H1 (cell line): ENCODE data around the gene COPZ2. TPM values are rescaled to one million over a fixed set of nuclear protein-coding genes. Genes with fewer than 3 reads are reported as not detected.

Source experiments
- CTCF ChIA-PET: fragments of 300-600 bp; sonication (Branson Sonifier 250); formaldehyde crosslinking; loops from one replicate; lab custom pipeline; 2021; ENCODE audit not compliant: partially characterized antibody; lab: Charles Lee
- POLR2A ChIA-PET: fragments of 300-600 bp; sonication (Branson Sonifier 250); formaldehyde crosslinking; loops from one replicate; lab custom pipeline; 2021; ENCODE audit warnings: inconsistent platforms; ENCODE audit not compliant: partially characterized antibody; lab: Charles Lee
- DNase-seq, 2 experiments: peaks; one replicate each; pipeline versions ENCODE4 v3.0.0 to v3.0.0-alpha.2; 2010 to 2022; ENCODE audit warnings: low spot score in 2 of 2, low read depth in 1 of 2, mixed read lengths in 1 of 2
- FAIRE-seq: peaks from 2 replicates; lab custom pipeline; 2011; peaks lifted over from hg19 to GRCh38; lab: Jason Lieb, UNC
- H2AFZ ChIP-seq: 2 replicates; pipeline ENCODE4 v1.8.1; 2012; ENCODE audit warnings: low read length, inconsistent platforms
- H2AK5ac ChIP-seq: 2 replicates; pipeline ENCODE4 v1.6.1; 2013; ENCODE audit warnings: low read depth, low read length
- H2BK120ac ChIP-seq: replicated peaks from 2 replicates; pipeline ENCODE3; 2013; ENCODE audit warnings: low read depth, low read length, inconsistent platforms
- H2BK12ac ChIP-seq: 2 replicates; pipeline ENCODE4 v1.6.1; 2013; ENCODE audit warnings: low read depth, low read length
- H2BK15ac ChIP-seq: 2 replicates; pipeline ENCODE4 v1.6.1; 2013; ENCODE audit warnings: low read length
- H2BK20ac ChIP-seq: 2 replicates; pipeline ENCODE4 v1.6.1; 2013; ENCODE audit warnings: low read length
- H2BK5ac ChIP-seq: 2 replicates; pipeline ENCODE4 v1.6.1; 2013; ENCODE audit warnings: low read depth, low read length
- H3K14ac ChIP-seq: 2 replicates; pipeline ENCODE4 v1.6.1; 2013; ENCODE audit warnings: inconsistent platforms; ENCODE audit not compliant: insufficient read length
- H3K18ac ChIP-seq: 2 replicates; pipeline ENCODE4 v1.6.1; 2013; ENCODE audit warnings: low read length; ENCODE audit errors: extremely low read depth
- H3K23ac ChIP-seq: 2 replicates; pipeline ENCODE4 v1.6.1; 2013; ENCODE audit warnings: inconsistent platforms; ENCODE audit not compliant: insufficient read length
- H3K23me2 ChIP-seq: 2 replicates; pipeline ENCODE4 v1.6.1; 2013; ENCODE audit warnings: low read depth, low read length
- H3K27ac ChIP-seq: 2 replicates; pipeline ENCODE4 v1.6.1; 2011; ENCODE audit warnings: low read depth, low read length, inconsistent platforms
- H3K27me3 ChIP-seq, 4 experiments: replicated peaks in 1 of 4; 1 replicate in 1 of 4; 2 replicates in 3 of 4; pipeline versions ENCODE4 v1.6.1 to v1.8.1; 2011 to 2013; ENCODE audit warnings: low read length in 3 of 4, mild to moderate bottlenecking in 3 of 4, inconsistent platforms in 2 of 4, mixed read lengths in 2 of 4, moderate library complexity in 1 of 4; ENCODE audit not compliant: control insufficient read depth in 3 of 4, insufficient read depth in 3 of 4; ENCODE audit errors: extremely low read depth in 1 of 4
- H3K36me3 ChIP-seq, 4 experiments: 2 replicates each; pipeline versions ENCODE4 v1.6.1 to v1.8.1; 2011 to 2013; ENCODE audit warnings: mild to moderate bottlenecking in 4 of 4, low read length in 3 of 4, moderate library complexity in 2 of 4, control low read depth in 1 of 4, inconsistent platforms in 1 of 4; ENCODE audit not compliant: insufficient read depth in 4 of 4, control insufficient read depth in 2 of 4
- H3K4ac ChIP-seq: replicated peaks from 2 replicates; pipeline ENCODE3; 2013; ENCODE audit warnings: low read length, low read depth, mixed read lengths, inconsistent platforms; ENCODE audit not compliant: insufficient read length
- H3K4me1 ChIP-seq, 4 experiments: replicated peaks in 1 of 4; 1 replicate in 1 of 4; 2 replicates in 3 of 4; pipeline versions ENCODE4 v1.6.1 to v1.8.1; 2011 to 2013; ENCODE audit warnings: low read length in 3 of 4, inconsistent platforms in 2 of 4, mixed read lengths in 1 of 4; ENCODE audit not compliant: insufficient read depth in 4 of 4, control insufficient read depth in 3 of 4
- H3K4me2 ChIP-seq, 2 experiments: 2 replicates each; pipeline versions ENCODE4 v1.6.1 to v1.8.1; 2011 to 2013; ENCODE audit warnings: low read depth in 2 of 2, low read length in 2 of 2, control low read depth in 1 of 2, inconsistent platforms in 1 of 2, mild to moderate bottlenecking in 1 of 2; ENCODE audit not compliant: insufficient read depth in 1 of 2
- H3K4me3 ChIP-seq, 4 experiments: fragments of 200-600, 300-600 bp in 1 of 4; sonication (generic), shearing (Covaris generic), sonication (Bioruptor Twin) in 1 of 4; 2 replicates each; pipeline versions ENCODE4 v1.5.1 to v1.8.1; 2011 to 2016; ENCODE audit warnings: low read length in 4 of 4, low read depth in 3 of 4, control low read depth in 2 of 4, inconsistent platforms in 2 of 4, mild to moderate bottlenecking in 2 of 4, mixed read lengths in 1 of 4, moderate library complexity in 1 of 4; ENCODE audit not compliant: insufficient read depth in 2 of 4; ENCODE audit errors: extremely low read depth in 1 of 4
- H3K56ac ChIP-seq: replicated peaks from 2 replicates; pipeline ENCODE3; 2013; ENCODE audit warnings: low read depth, mild to moderate bottlenecking, mixed read lengths, low read length, inconsistent platforms; ENCODE audit not compliant: insufficient read length
- H3K79me1 ChIP-seq: 2 replicates; pipeline ENCODE4 v1.6.1; 2013; ENCODE audit warnings: low read depth, low read length, control low read depth
- H3K79me2 ChIP-seq, 2 experiments: 2 replicates each; pipeline versions ENCODE4 v1.6.1 to v1.8.1; 2012 to 2013; ENCODE audit warnings: low read length in 2 of 2, mild to moderate bottlenecking in 2 of 2, inconsistent platforms in 1 of 2; ENCODE audit not compliant: insufficient read depth in 2 of 2, control insufficient read depth in 1 of 2
- H3K9ac ChIP-seq, 4 experiments: replicated peaks in 1 of 4; 1 replicate in 1 of 4; 2 replicates in 3 of 4; pipeline versions ENCODE4 v1.6.1 to v1.8.1; 2011 to 2013; ENCODE audit warnings: low read depth in 3 of 4, low read length in 3 of 4, control low read depth in 2 of 4, mild to moderate bottlenecking in 2 of 4, moderate library complexity in 2 of 4, inconsistent platforms in 1 of 4; ENCODE audit errors: extremely low read depth in 1 of 4
- H3K9me3 ChIP-seq, 2 experiments: 2 replicates each; pipeline versions ENCODE4 v1.6.1 to v1.8.1; 2012 to 2013; ENCODE audit warnings: mild to moderate bottlenecking in 2 of 2, moderate library complexity in 2 of 2, control low read depth in 1 of 2, inconsistent platforms in 1 of 2, low read depth in 1 of 2, low read length in 1 of 2, mixed read lengths in 1 of 2; ENCODE audit not compliant: insufficient read depth in 2 of 2
- H4K20me1 ChIP-seq, 2 experiments: replicated peaks in 1 of 2; 2 replicates each; pipeline versions ENCODE3 to v1.8.1; 2011 to 2013; ENCODE audit warnings: inconsistent platforms in 2 of 2, low read length in 2 of 2, mild to moderate bottlenecking in 1 of 2; ENCODE audit not compliant: insufficient read depth in 2 of 2, control insufficient read depth in 1 of 2
- H4K5ac ChIP-seq: 2 replicates; pipeline ENCODE4 v1.6.1; 2013; ENCODE audit warnings: low read length, low read depth, mixed read lengths, inconsistent platforms; ENCODE audit not compliant: insufficient read length
- H4K8ac ChIP-seq: 2 replicates; pipeline ENCODE4 v1.8.0; 2013; ENCODE audit warnings: mild to moderate bottlenecking, moderate library complexity, low read length, inconsistent platforms; ENCODE audit not compliant: insufficient read depth; ENCODE audit errors: extremely low read depth
- H4K91ac ChIP-seq: replicated peaks from 2 replicates; pipeline ENCODE3; 2013; ENCODE audit warnings: low read length, mixed read lengths, inconsistent platforms; ENCODE audit not compliant: insufficient read length
- ATF2 ChIP-seq: IDR thresholded peaks from 2 replicates; pipeline ENCODE4 v1.6.1; 2012; ENCODE audit warnings: low read length, inconsistent platforms
- BRCA1 ChIP-seq: IDR thresholded peaks from 2 replicates; pipeline ENCODE4 v1.6.1; 2012; ENCODE audit warnings: low read depth, low read length, improper control_type of control experiment
- CREB1 ChIP-seq: IDR thresholded peaks from 2 replicates; pipeline ENCODE4 v1.6.1; 2012; ENCODE audit warnings: inconsistent platforms
- E2F6 ChIP-seq: IDR thresholded peaks from 2 replicates; pipeline ENCODE4 v1.6.1; 2012; ENCODE audit warnings: inconsistent platforms
- HDAC2 ChIP-seq, 2 experiments: fragments of 300-600 bp in 1 of 2; sonication (generic) in 1 of 2; IDR thresholded peaks; 2 replicates each; pipeline ENCODE4 v1.6.1; 2011 to 2012; ENCODE audit warnings: low read depth in 2 of 2, low read length in 2 of 2, mild to moderate bottlenecking in 2 of 2, moderate library complexity in 2 of 2, borderline replicate concordance in 1 of 2, inconsistent platforms in 1 of 2
- MAX ChIP-seq: IDR thresholded peaks from 2 replicates; pipeline ENCODE4 v1.6.1; 2012; ENCODE audit warnings: inconsistent platforms
- POLR2A ChIP-seq, 2 experiments: IDR thresholded peaks; 1 replicate in 1 of 2; 2 replicates in 1 of 2; pipeline ENCODE4 v1.6.1; 2011; ENCODE audit warnings: low read depth in 2 of 2, low read length in 2 of 2, mild to moderate bottlenecking in 2 of 2; ENCODE audit errors: control extremely low read depth in 1 of 2
- SIN3A ChIP-seq, 2 experiments: IDR thresholded peaks in 1 of 2; conservative IDR thresholded peaks in 1 of 2; 2 replicates each; pipeline ENCODE4 v1.6.1; 2011 to 2012; ENCODE audit warnings: low read length in 2 of 2, improper control_type of control experiment in 1 of 2, low read depth in 1 of 2, mild to moderate bottlenecking in 1 of 2
- SRF ChIP-seq: IDR thresholded peaks from 2 replicates; pipeline ENCODE4 v1.6.1; 2011; ENCODE audit warnings: mild to moderate bottlenecking, low read depth, low read length, moderate library complexity
- WGBS, 2 experiments: shearing (Covaris generic) in 1 of 2; methylation state at CpG; one replicate each; pipeline versions ENCODE4 v1.1.6 to v1.1.7; 2013 to 2015; ENCODE audit warnings: low lambda C conversion rate in 2 of 2, mixed read lengths in 2 of 2, inconsistent platforms in 1 of 2, low coverage in 1 of 2, missing lambda C conversion rate in 1 of 2; ENCODE audit not compliant: insufficient replicate concordance in 2 of 2, insufficient coverage in 1 of 2, insufficient read length in 1 of 2; ENCODE audit errors: extremely low coverage in 1 of 2, missing lambda C conversion rate in 1 of 2; 5-methylcytosine and 5-hydroxymethylcytosine counted together
- polyA plus RNA-seq, 7 experiments: library from polyadenylated mRNA; depleted of rRNA in 3 of 7; stranded (reverse) in 5 of 7; unstranded in 2 of 7; fragments of >200 nt in 5 of 7; fragments of 200-250 nt in 2 of 7; gene quantifications; 1 replicate in 5 of 7; 2 replicates in 1 of 7; 4 replicates in 1 of 7; pipeline versions ENCODE4 v1.2.1 to v1.2.3, GENCODE V29; 2011 to 2013; ENCODE audit warnings: missing spikeins in 2 of 7, mixed read lengths in 2 of 7
- total RNA-seq: library from RNA; stranded (reverse); fragmentation: NEBNext Ultra II Directional; extraction: Animal tissue kit (Norgen Biotek cat#: 25700); gene quantifications from 2 replicates; pipeline ENCODE4 v1.2.1, GENCODE V29; 2021

Gene COPZ2
- total and polyA plus RNA-seq, 2 of the 8 experiments (the other 6 are each of a cell fraction or from before 2014, with no cell fraction given) = 0.24 TPM; not detected in 1

GRCh38 chr17:48012151-48012520, 25.5 kb downstream of the COPZ2 start:
- peaks cover 0 to 13% (median 8%) of the 10 kb centered on the region in 4 experiments; a peak in 6 of 7 replicates for H3K27me3 ChIP-seq
- no peaks in the 10 kb centered on the region for H3K79me1 ChIP-seq
- H2BK12ac ChIP-seq = no peak overlapping the region
- H2BK20ac ChIP-seq = no peak overlapping the region
- H3K14ac ChIP-seq = no peak overlapping the region
- no peak overlapping the region for H2BK5ac ChIP-seq
- no peak overlapping the region for H3K23ac ChIP-seq
- no peak overlapping the region for H4K91ac ChIP-seq
- H2BK15ac ChIP-seq = no peak overlapping the region
- H2AFZ ChIP-seq = no peak overlapping the region
- no peak overlapping the region for H4K5ac ChIP-seq
- H3K4me2 ChIP-seq = peak overlapping the region; percentile 88 to 99
- peak overlapping the region; percentile 61 to 75 (median 66) for H3K4me3 ChIP-seq
- peak in 1 of 2 experiments; percentile 86 for DNase-seq
- no peak overlapping the region for H2AK5ac ChIP-seq
- CTCF ChIA-PET = interaction anchor here (1.0 to 27.8 kb wide), 9 partner anchors 9 to 119 kb away, joined by 3 to 698 read pairs (median 15); partner anchors contain the start of genes CDK5RAP3, PNPO and PRR15L
- no peak overlapping the region for H3K9ac ChIP-seq
- TF ChIP-seq MAX (peak; percentile 88), HDAC2 (IDR thresholded peaks at IDR 0.05; ENCODE audit: borderline replicate concordance in 1 of 2, low read depth in 2 of 2, low read length in 2 of 2) (peak in 1 of 2 experiments; percentile 81; a peak in 1 of 4 replicates), ATF2 (peak; percentile 6; the same call in 1 of the 2 replicates), BRCA1 (no peak), E2F6 (peak; percentile 72), SRF (no peak), POLR2A (IDR thresholded peaks at IDR 0.05; ENCODE audit: control extremely low read depth in 1 of 2, low read depth in 2 of 2, low read length in 2 of 2) (no peak), SIN3A (conservative IDR thresholded peaks at IDR 0.05 in 1 of 2, IDR thresholded peaks at IDR 0.05 in 1 of 2; ENCODE audit: low read depth in 1 of 2, low read length in 2 of 2) (peak in 1 of 2 experiments; percentile 93; a peak in 3 of 4 replicates), CREB1 (peak; percentile 37; the same call in 1 of the 2 replicates)
- TF ChIP-seq, all 59 proteins: peak for 6
- H4K8ac ChIP-seq = no peak overlapping the region; the same call in 1 of the 2 replicates
- no peak for FAIRE-seq
- 1% methylated on average over 19 of the region's 34 CpGs; no CpG with 5 or more reads in 1 of the 2 experiments for WGBS, 2 experiments
- H3K36me3 ChIP-seq = no peaks in the 10 kb centered on the region
- no peak overlapping the region for H3K18ac ChIP-seq
- H3K4ac ChIP-seq = no peak overlapping the region
- no peak overlapping the region for H3K27ac ChIP-seq
- H4K20me1 ChIP-seq = no peaks in the 10 kb centered on the region
- H3K9me3 ChIP-seq = no peaks in the 10 kb centered on the region
- H2BK120ac ChIP-seq = no peak overlapping the region
- POLR2A ChIA-PET = interaction anchor here (0.6 to 2.2 kb wide), 14 partner anchors 9 to 165 kb away, joined by 3 to 11 read pairs (median 4); partner anchors contain the start of genes CDK5RAP3 and NFE2L1
- peaks cover 4 to 14% (median 9%) of the 10 kb centered on the region in 4 experiments for H3K4me1 ChIP-seq
- no peaks in the 10 kb centered on the region for H3K79me2 ChIP-seq
- no peak overlapping the region for H3K56ac ChIP-seq
- peaks cover 8% of the 10 kb centered on the region for H3K23me2 ChIP-seq
